ENCODE results near the gene CHRDL2.
A peak's percentile ranks its signal among the peaks of the same experiment; 100 is the strongest.
"Not testable (repeated sequence)": the region's sequence is repeated elsewhere in the genome, so short reads cannot be mapped to it uniquely, and the experiment has no call there.

The CHRDL2 gene, protein sequence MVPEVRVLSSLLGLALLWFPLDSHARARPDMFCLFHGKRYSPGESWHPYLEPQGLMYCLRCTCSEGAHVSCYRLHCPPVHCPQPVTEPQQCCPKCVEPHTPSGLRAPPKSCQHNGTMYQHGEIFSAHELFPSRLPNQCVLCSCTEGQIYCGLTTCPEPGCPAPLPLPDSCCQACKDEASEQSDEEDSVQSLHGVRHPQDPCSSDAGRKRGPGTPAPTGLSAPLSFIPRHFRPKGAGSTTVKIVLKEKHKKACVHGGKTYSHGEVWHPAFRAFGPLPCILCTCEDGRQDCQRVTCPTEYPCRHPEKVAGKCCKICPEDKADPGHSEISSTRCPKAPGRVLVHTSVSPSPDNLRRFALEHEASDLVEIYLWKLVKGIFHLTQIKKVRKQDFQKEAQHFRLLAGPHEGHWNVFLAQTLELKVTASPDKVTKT

DNA sequence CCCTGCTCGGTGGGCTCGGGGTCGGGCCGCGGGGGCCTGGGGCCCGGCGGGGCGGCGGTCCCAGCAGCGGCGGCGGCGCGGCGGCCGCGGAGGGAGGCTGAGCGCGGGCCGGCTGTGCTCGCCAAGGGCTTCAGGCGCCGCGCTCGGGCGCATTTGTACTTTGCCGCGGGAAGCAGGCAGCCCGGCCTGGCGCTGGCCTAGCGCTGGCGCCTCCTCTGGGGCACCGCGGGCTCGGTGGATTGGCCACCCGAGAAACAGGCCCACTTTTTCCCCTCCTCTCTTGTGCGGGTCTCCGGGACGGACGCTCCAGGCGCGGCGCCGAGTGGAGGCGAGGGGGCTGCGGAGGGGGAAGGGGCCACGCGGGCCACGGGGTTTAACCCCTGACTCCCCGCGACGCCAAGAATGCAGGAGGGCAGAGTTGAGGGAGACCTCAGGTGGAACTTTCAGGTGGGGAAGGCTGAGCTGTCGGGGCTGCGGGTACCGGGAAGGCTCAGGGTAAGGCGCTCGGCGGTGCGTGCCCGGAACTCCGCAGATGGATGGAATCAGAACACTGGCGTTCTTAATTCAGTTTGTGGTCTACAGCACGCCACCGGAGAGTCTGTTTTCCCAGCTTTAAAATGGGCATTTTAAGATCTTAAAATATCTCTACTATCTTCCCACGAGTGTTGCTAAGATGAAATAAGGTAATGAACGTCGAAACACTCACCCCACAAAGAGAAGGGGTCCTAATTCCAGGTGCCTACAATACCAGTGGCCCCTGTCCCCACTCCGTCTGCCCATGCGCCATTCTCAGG lies at the start of gene CHRDL2:
Gene CHRDL2, minus strand, starts transcription at position 126 of the 794 bp plus-strand sequence. CDS start 538 bp downstream, outside the sequence.
- DNase-seq: no peak

DNA sequence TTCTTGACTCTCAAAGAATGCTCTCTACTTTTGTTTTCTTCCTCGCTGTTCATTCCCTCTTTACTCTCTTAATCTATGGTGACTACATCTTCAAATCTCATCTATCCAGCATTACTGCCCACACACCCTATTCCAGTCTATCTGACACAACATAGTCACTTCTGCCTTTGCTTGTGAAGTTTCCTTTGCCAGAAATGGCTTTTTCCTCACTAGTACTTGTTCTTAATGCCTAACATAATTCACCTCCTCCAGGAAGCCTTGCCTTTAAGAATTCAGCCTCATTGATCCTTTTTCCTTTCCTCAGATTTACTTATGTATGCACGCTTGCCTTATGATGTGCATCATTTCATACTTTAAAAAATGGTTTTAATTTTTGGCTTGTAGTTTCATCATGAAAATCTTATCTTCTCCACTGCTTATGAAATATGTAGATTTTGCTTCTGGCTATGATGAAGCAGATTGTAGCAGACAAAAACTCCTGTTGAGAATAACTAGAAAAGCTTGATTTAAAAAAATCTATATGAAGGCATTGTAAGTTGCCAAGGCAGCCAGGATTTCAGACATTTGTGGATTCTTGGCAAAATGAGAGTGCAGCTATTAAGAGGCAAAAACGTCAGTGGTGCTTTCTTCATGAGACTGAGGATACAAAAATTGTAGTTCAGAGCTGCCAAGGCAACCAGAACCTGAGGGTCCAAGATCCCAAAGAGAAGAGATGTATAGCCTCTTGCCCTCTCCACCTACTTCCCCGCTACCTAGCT lies 49.2 kb upstream of the CHRDL2 start:
- no peak for DNase-seq

DNA sequence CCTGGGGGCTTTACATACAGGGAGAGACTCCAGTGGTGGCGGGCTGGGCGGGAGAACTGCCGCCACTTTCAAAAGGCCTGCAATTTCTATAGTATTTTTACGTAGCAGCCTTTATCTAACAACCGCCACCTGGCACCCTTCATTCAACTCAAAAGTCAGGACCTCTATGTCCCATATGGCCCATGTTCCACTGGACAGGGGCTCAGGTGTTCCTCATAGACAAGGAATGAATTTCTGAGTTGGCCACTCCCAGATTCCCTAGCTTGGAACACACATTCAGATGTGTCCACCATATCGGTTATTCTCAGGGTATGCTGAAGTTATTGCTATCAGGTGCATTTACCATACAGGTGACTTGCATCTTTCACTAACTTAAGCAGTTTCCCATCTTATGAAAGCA lies 47.4 kb upstream of the CHRDL2 start:
- no peak for DNase-seq

DNA sequence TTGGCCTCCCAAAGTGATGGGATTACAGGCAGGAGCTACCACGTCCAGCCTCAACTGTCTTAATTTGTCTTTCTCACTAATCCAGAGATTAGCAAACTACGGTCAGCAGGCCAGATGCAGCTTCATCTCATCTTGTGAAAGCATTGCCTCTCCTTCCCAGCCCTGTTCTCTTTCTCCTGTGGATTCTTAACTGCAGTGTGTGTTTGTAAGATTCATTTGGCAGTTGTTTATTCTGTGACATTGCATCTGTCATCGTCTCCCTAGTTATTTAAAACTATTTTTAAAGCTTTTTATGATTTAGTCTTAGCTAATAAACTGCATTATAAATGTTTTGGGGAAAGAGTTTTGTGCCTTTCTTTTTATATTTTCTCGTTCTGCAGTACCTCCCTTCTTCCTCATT lies 46.7 kb upstream of the CHRDL2 start:
- no peak for DNase-seq

DNA sequence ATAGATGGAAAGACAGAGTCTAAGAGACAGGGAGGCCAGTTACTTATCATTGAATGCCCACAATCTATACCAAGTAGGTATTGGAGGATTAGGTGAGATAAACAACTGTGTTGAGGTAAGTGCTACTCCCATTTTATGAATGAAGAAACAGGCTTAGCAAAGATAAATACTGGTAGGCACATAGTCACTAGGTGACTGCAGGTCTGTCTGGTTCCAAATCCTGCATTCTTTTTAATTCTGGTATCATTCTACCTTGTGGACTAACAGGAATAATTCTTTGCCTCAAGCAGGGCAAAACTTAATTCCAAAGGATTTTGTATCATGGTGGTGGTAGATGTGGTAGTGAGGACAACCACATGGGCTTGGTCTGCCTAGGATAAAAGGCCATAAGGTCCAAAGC lies 45.8 kb upstream of the CHRDL2 start:
- DNase-seq: no peak

DNA sequence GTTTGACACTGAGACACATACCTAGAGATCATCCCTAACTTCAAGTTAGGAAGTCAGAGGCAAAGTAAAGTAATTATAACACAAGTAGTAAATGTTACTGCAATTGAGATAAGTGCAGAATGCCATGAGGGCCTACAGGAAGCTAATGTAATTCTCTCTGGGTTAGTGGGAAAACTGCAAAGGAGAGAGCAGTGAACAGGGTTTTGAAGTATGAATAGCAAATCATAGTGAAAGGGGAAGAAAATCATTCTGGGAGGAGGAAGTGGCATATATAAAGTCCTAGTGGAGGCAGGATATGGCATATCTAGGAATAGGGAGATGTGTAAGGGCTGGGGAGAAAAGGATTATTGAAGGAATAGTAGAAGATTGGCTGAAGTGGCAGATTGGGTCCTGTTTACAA lies 45.3 kb upstream of the CHRDL2 start:
- no peak for DNase-seq

DNA sequence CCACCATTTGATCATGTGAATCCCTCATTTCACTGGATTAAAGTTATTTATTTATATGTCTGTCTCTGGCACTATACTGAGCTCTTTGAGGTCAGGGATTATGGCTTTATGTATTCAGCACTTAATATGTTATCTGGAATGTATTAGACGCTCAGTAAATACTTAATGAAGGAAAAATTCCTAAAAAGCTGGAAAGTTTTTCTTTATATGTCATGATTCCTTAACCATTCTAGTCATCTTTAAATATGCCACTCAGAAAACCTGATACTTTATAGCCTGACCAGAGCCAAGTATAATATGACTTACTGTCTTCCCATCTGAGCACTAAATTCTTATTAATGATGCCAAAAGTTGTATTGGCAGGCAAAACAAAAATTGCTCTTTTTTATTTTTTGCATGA lies 44.5 kb upstream of the CHRDL2 start:
- no peak for DNase-seq

DNA sequence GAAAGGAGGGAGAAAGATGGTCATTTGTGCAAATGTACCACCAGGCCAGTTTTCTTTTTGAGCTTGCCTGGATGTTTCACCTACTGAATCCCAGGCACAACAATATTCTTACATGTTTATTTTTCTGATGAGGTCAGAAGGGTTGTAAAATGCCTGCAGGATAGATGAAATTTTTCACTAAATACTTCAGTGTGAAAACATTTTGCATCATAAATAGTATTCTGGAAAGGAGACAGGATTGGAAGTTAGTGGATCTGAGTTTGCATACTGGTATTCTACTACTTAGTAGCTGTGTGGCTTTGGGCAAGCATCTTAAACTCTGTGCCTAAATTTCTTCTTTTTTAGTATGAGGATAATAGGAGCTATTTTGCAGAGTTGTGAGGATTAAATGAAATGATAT lies 42.2 kb upstream of the CHRDL2 start:
- no peak for DNase-seq

DNA sequence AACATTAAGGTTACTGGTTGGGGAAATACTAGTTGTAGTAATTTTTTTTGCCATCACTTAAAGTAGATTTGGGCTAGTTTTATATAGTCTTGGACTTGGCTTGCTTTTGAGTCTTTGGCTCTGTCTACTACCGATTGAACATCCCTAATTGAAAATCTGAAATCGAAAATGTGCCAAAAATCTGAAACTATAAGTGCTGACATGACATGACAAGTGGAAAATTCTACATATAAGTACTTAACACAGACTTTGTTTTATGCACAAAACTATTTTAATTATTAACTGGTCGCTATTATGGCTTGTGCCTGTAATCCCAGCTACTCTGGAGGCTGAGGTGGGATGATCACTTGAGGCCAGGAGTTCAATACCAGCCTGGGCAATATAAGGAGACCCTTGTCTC lies 39.9 kb upstream of the CHRDL2 start:
- no peak for DNase-seq

DNA sequence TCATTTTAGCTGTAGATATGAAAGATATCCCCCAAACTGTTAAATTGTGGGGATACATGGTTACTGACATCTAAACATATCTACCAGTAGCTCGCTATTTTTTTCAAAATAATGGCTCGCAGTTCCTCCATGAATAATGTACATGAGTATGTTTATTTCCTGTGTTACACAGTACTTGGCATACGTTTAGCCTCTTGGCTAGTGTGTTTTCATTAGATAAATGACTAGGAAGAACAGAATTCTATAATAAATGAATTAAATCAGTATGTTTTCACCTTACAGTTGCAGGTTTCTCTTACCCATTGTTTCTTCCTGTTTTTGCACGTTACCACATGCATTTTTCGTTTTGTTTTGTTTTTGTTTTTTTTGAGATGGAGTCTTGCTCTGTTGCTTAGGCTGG lies 39.2 kb upstream of the CHRDL2 start:
- DNase-seq: no peak

DNA sequence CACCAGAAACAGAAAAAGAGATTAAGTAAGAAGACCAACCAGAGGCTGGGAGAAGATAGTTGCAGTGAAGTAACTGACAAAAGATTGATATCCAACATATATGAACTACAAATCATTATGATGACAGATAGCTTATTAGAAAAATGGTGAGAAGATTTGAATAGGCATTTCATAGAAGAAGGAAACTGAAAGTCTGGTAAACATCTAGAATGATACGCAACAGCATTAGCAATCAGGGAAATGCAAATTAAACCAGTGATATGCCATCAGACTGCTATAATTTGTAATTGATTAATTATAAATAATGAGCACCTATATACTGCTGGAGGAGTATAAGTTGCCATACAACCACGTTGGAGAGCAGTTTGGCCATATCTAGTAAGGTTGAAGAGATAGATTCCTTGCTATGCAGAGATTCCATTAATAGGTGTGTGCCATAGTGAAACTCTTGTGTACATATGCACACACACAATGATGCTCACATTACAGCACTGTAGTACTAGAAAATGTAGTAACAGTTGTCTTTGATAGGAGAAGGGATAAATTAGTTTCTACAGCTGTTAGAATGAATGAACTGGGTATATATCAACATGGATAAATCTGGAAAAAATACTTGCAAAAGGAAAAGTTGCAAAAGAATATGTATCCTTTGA lies 38.0 kb upstream of the CHRDL2 start:
- DNase-seq: no peak

DNA sequence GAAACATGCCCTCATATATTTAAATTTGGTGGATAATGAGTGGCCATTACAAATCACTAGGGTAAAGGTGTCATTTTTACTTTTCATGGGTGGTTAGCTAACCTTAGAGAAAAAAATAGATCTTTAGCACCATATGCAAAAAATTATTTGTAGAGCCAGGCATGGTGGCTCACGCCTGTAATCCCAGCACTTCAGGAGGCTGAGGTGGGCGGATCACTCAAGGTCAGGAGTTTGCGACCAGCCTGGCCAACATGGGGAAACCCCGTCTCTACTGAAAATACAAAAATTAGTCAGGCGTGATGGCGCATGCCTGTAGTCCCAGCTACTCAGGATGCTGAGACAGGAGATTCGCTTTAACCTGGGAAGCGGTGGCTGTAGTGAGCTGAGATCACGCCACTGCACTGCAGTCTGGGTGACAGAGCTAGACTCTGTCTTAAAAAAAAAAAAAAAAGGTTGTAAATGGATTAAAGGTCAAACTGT lies 37.0 kb upstream of the CHRDL2 start:
- DNase-seq: not testable (repeated sequence)

DNA sequence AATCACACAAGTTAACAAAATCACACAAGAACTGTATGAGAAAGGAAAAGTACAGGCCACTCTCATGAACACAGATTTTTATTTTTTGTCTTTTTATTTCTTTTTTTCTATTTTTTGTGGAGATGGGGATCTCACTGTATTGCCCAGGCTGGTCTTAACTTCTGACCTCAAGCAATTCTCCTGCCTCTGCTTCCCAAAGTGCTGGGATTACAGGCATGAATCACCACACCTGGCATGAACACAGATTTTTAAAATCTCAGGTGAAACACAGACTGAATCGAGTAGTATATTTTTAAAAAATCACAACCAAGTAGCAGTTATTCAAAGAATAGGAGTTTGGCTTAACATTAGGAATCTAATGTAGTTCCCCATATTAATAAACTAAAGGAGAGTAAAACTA lies 35.7 kb upstream of the CHRDL2 start:
- DNase-seq: no peak

DNA sequence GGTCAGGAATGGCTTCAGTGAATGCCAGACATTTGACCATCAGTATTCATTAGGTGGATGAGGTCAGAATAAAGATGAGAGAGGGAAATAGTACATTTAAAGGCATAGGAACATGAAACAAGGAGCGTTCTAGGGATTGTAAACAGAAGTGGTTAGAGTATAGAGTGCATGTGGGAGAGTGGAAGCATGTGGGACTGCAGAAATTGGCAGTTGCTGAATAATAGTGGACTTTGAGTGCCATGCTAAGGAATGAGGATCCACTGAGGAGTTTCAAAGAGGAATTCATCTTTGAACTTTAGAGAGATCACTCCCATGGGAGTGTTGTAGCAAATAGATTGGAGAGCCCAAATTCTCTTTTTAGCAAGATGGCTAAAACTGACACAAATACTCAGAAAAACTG lies 25.3 kb upstream of the CHRDL2 start:
- no peak for DNase-seq

DNA sequence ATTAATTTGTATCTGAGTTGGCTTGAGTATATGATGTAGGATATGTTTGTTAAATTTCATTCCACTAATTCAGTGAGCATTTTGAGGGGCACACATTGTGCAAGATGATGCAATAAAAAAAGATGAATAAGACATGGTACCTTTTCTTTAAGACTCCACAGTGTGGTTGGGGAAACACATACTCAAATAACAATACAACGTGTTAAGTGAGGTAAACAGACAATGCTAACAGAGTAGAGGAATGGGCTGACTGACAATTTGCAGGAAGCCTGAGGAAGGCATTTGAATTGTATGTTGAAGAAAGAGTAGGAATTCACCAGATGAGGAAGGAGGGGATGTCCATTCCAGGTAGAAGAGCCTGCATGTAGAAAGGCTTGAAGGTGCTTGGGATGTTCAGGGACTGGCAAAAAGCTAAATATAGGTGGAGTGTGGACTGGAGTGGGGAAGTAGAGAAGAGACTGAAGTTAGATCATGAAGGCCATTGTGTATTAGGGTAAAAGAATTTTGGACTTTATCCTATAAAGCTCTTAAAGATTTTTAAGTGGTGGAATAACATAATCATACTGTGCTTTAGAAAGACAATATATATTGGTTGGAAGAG lies 24.3 kb upstream of the CHRDL2 start:
- no peak for DNase-seq

DNA sequence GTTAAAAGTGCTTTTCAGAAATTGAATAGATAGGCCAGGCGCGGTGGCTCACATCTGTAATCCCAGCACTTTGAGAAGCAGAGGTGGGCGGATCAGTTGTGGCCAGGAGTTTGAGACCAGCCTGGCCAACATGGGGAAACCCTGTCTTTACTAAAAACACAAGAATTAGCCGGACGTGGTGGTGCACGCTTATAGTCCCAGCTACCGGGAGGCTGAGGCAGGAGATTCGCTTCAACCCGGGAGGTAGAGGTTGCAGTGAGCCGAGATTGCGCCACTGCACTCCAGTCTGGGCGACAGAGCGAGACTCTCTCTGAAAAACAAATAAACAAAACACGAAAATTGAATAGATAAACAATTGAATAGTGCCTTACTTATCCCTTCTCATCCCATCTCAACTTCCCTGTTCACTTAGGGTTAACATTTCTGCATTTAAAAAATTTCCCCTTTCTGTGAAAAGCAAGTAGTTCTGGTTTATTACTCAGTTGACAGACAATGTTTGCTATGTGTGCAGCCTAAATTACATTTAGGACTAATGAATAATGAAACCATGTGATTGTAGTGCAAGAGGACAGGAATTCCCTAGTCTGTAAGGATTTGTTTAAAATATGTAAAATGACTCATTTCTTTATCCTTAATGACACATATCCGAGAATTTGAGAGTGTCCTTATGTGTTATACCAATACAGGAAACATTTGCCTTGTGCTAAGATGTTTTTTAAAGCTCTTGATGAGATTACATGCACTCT lies 23.5 kb upstream of the CHRDL2 start:
- DNase-seq: no peak

DNA sequence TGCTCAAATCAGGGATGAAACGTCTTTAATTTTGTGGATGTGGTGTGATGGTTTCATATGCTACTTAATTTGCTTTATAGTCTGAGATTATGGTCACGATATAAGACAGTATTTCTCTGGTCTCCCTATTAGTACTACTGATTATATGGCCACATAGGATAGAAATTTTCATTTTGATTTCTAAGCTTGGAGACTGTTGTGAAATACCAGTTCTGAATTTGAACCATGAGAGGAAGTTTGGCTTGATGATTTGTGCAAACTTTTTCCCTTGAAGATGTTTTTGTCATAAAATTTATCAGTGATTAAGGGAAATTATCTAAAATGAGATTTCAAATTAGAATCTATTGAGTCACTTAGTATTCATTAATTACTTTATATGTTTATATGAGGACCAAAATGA lies 20.1 kb upstream of the CHRDL2 start:
- no peak for DNase-seq

DNA sequence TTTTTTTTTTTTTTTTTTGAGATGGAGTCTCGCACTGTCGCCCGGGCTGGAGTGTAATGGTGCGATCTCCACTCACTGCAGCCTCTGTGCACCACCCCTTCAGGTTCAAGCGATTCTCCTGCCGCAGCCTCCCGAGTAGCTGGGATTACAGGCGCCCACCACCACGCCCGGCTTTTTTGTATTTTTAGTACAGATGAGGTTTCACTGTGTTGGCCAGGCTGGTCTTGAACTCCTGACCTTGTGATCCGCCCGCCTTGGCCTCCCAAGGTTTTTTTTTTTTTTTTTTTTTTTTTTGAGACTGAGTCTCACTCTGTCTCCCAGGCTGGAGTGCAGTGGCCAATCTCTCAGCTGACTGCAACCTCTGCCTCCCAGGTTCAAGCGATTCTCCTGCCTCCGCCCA lies 19.4 kb upstream of the CHRDL2 start:
- not testable (repeated sequence) for DNase-seq

DNA sequence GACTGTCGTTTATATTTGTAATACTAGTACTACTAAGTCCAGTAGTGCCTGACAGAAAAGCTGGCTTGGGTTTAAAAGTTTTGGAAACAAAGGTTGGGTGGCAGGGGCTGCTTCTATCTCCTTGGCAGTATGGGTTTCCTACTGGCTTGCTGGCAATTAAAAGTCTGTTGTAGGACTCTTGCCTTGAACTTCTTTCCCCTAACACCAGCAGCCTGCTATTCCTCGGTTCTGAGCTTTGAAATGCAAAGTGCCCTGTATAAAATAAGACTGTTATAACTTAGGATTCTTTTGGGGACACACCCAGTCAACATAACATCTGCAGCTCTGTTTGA lies 18.7 kb upstream of the CHRDL2 start:
- no peak for DNase-seq

DNA sequence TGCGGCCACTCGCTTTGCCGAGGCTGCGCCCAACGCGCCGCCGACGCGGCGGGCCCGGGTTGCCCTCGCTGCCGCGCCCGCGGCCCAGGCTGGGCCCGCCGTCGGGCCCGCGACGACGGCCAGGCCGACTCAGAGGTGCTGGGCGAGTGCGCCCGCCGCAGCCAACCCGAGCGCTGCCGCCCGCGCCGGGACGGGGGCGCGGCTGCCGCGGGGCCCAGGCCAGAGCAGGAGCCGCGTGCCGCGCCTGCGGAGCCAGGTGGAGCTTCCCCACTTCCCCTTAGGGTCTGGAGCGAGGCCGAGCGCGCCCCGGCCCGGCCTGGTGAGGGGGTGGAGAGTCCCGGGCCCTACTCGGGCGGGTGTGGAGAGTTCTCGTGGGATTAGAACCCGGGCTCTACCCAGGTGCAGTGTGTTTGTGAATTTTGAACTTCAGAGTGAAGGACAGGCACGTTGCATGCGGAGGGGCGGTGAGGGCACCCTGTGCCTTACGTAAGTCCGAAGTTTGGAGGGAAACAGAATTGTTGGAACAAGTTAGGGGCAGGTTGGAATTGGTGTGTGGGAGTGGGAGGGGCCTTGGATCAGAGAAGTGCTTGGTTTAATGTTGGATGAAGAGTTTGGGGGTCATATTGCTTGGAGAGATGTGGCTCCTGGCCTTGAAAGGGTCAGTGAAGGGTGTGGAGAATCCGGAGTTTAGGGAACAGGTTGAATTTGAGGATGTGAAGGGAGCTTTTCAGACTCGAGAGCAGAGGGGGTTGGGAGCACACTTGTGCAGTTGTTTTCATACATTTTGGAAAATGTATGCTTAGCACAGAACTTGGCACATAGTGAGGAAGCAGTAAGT lies 18.1 kb upstream of the CHRDL2 start:
- peak; percentile 54 to 78 for DNase-seq
